ENCODE results near the gene TMEM80. TPM values are rescaled to one million over a fixed set of nuclear protein-coding genes. Genes with fewer than 3 reads are reported as not detected.

The TMEM80 gene
- total RNA-seq, 1 experiment from 2014 or later = 17.6 TPM

DNA sequence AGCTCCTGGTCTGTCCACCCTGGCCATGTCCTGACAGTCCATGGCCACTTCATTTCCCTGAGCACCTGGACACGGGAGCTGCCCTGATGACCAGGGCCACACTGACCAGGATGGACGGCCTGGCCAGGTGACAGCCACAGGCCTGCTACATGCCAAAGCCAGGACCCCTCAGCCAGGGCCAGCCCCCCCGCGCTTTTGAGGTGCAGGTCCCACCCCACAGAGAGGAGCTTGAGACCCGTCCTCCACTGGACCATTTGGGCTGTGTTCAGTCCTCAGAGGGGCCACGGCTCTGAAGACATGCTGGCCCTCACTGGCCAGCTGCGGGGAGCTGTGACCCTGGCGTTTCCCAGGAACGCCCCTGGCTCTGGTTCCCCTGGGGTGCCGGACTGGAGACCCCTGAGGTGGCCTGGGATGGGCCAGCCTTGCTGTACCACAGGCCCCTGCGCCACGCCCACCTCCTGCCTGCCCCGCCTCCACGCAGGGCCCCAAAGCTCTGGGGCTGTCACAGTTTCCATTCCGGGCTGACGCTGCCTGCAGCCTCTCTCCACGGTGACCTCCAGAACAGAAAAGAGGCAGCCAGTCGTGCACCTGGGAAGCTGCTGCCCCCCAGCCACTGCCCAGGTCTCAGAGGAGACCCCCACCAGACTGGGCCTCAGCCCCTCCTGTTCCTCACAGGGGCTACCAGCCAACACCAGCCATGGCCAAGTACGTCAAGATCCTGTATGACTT is 28.6 kb downstream of the TMEM80 start:
- Histone ChIP-seq H3K9me3 (ENCODE audit: low read depth, low read length, poor library complexity, severe bottlenecking) (no peaks in the 10 kb centered on the region), H3K27ac (ENCODE audit: low read depth, low read length, poor library complexity, severe bottlenecking) (no peak overlapping the region), H3K4me1 (ENCODE audit: insufficient read depth, low read length, poor library complexity, severe bottlenecking) (no peaks in the 10 kb centered on the region), H3K36me3 (ENCODE audit: insufficient read depth, low read length, poor library complexity, severe bottlenecking) (no peaks in the 10 kb centered on the region), H3K27me3 (replicated peaks; ENCODE audit: insufficient read depth, low read depth, low read length, poor library complexity) (peaks cover 40% of the 10 kb centered on the region), H3K4me3 (ENCODE audit: low read depth, low read length, poor library complexity, severe bottlenecking) (no peak overlapping the region)
- no peak for TF ChIP-seq EZH2 (IDR thresholded peaks at IDR 0.05; ENCODE audit: borderline replicate concordance, low read depth, low read length, poor library complexity, severe bottlenecking)
- TF ChIP-seq, protein P1, sequence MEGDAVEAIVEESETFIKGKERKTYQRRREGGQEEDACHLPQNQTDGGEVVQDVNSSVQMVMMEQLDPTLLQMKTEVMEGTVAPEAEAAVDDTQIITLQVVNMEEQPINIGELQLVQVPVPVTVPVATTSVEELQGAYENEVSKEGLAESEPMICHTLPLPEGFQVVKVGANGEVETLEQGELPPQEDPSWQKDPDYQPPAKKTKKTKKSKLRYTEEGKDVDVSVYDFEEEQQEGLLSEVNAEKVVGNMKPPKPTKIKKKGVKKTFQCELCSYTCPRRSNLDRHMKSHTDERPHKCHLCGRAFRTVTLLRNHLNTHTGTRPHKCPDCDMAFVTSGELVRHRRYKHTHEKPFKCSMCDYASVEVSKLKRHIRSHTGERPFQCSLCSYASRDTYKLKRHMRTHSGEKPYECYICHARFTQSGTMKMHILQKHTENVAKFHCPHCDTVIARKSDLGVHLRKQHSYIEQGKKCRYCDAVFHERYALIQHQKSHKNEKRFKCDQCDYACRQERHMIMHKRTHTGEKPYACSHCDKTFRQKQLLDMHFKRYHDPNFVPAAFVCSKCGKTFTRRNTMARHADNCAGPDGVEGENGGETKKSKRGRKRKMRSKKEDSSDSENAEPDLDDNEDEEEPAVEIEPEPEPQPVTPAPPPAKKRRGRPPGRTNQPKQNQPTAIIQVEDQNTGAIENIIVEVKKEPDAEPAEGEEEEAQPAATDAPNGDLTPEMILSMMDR (conservative IDR thresholded peaks at IDR 0.05; ENCODE audit: low read depth, low read length) = no peak
- intact Hi-C loops (cut with micrococcal nuclease; ENCODE audit: unreplicated experiment) = loop anchor here (5.0 to 10.0 kb wide), 2 partner anchors 62 to 169 kb away; no protein-coding TSS in a partner anchor
- POLR2A ChIA-PET (ENCODE audit: low non-redundant PET) = interaction anchor here (0.6 kb wide), 1 partner anchor 12 kb away, joined by 3 read pairs; no protein-coding TSS in a partner anchor
- BruUV-seq (replicated peaks) = no TSS peak
- CTCF ChIA-PET = interaction anchor here (0.6 kb wide), 1 partner anchor 111 kb away, joined by 3 read pairs; no protein-coding TSS in a partner anchor
- no peak for DNase-seq (ENCODE audit: low spot score)

DNA sequence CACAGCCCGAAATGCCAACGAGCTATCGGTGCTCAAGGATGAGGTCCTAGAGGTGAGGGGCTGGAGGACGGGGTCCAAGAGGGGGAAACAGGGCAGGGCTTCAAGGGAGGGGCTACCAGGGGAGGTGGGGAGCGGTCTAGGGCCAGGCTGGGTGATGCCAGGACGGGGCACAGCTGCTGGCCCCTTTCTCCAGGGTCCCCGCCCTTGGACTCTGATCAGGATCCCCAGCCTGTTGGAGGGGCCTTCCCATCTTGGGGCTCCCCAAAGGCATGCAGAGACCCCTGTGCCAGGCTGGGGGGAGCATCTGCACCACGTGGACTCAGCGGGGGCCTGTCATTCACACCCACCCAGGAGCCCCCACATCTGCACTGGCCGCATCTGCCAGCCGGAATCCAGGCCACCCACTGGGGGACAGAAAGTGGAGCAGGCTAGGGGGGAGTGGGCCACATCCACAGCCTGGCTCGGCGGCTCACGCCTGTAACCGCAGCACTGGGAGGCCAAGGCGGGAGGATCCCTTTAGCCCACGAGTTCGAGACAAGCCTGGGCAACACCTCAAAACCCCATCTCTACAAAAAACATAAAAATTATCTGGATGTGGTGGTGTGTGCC is 29.3 kb downstream of the TMEM80 start:
- CTCF ChIA-PET = interaction anchor here (0.6 kb wide), 1 partner anchor 112 kb away, joined by 3 read pairs; no protein-coding TSS in a partner anchor
- Histone ChIP-seq H3K4me3 (ENCODE audit: low read depth, low read length, poor library complexity, severe bottlenecking) (no peak overlapping the region), H3K27me3 (replicated peaks; ENCODE audit: insufficient read depth, low read depth, low read length, poor library complexity) (peaks cover 35% of the 10 kb centered on the region), H3K36me3 (ENCODE audit: insufficient read depth, low read length, poor library complexity, severe bottlenecking) (no peaks in the 10 kb centered on the region), H3K27ac (ENCODE audit: low read depth, low read length, poor library complexity, severe bottlenecking) (no peak overlapping the region), H3K9me3 (ENCODE audit: low read depth, low read length, poor library complexity, severe bottlenecking) (no peaks in the 10 kb centered on the region), H3K4me1 (ENCODE audit: insufficient read depth, low read length, poor library complexity, severe bottlenecking) (no peaks in the 10 kb centered on the region)
- no peak for DNase-seq (ENCODE audit: low spot score)
- POLR2A ChIA-PET (ENCODE audit: low non-redundant PET) = no interaction called here
- intact Hi-C loops (cut with micrococcal nuclease; ENCODE audit: unreplicated experiment) = loop anchor here (5.0 to 10.0 kb wide), 2 partner anchors 63 to 170 kb away; no protein-coding TSS in a partner anchor
- no peak for TF ChIP-seq EZH2 (IDR thresholded peaks at IDR 0.05; ENCODE audit: borderline replicate concordance, low read depth, low read length, poor library complexity, severe bottlenecking)
- TF ChIP-seq, protein P1 (conservative IDR thresholded peaks at IDR 0.05; ENCODE audit: low read depth, low read length) = no peak
- no TSS peak for BruUV-seq (replicated peaks)

DNA sequence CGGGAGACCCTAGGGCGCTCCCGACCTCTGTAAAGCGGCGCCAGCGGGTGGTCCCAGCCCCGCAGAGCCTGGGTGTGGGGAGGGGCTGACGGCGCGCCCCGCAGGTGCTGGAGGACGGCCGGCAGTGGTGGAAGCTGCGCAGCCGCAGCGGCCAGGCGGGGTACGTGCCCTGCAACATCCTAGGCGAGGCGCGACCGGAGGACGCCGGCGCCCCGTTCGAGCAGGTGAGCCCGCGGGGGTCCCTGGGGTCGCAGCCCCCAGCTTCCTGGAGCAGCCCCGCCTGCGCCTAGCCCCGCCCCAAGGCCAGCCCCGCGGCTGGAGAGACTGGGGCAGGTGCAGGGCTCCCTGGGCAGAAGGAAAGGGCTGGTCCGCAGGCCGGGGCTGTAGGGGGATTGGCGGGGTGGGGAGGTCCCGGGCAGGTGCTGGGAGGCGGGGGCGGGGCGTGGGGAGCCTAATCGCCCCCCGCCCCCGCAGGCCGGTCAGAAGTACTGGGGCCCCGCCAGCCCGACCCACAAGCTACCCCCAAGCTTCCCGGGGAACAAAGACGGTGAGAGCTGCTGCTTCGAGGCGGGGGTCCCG is 30.1 kb downstream of the TMEM80 start:
- ChIA-PET CTCF (interaction anchor here (0.6 to 1.0 kb wide), 2 partner anchors 30 to 62 kb away, joined by 3 to 7 read pairs; partner anchors contain the start of gene TMEM80), POLR2A (ENCODE audit: low non-redundant PET) (no interaction called here)
- Histone ChIP-seq H3K4me3 (ENCODE audit: low read depth, low read length, poor library complexity, severe bottlenecking) (peak overlapping the region; percentile 27), H3K27ac (ENCODE audit: low read depth, low read length, poor library complexity, severe bottlenecking) (no peak overlapping the region), H3K36me3 (ENCODE audit: insufficient read depth, low read length, poor library complexity, severe bottlenecking) (no peaks in the 10 kb centered on the region), H3K4me1 (ENCODE audit: insufficient read depth, low read length, poor library complexity, severe bottlenecking) (no peaks in the 10 kb centered on the region), H3K27me3 (replicated peaks; ENCODE audit: insufficient read depth, low read depth, low read length, poor library complexity) (peaks cover 27% of the 10 kb centered on the region), H3K9me3 (ENCODE audit: low read depth, low read length, poor library complexity, severe bottlenecking) (no peaks in the 10 kb centered on the region)
- intact Hi-C loops (cut with micrococcal nuclease; ENCODE audit: unreplicated experiment) = loop anchor here (10.0 kb wide), 1 partner anchor 171 kb away; no protein-coding TSS in a partner anchor
- BruUV-seq (replicated peaks) = no TSS peak
- TF ChIP-seq EZH2 (IDR thresholded peaks at IDR 0.05; ENCODE audit: borderline replicate concordance, low read depth, low read length, poor library complexity, severe bottlenecking) = no peak
- TF ChIP-seq, protein P1 (conservative IDR thresholded peaks at IDR 0.05; ENCODE audit: low read depth, low read length) = no peak
- no peak for DNase-seq (ENCODE audit: low spot score)
